GM12872 (cell line): ENCODE results near the gene OR2AE1.

ENCODE experiments used
- CTCF ChIP-seq: IDR thresholded peaks from 3 replicates; pipeline ENCODE4 v1.5.1; 2011; ENCODE audit warnings: low read depth, mild to moderate bottlenecking, low read length, moderate library complexity; ENCODE audit not compliant: insufficient read depth

The OR2AE1 gene

GRCh38 chr7:99901581-99901980, 24.7 kb upstream of the OR2AE1 start:
- no peak for TF ChIP-seq CTCF

- TF ChIP-seq CTCF, result no peak
Measured at GRCh38 chr7:99899830-99900519, 23.1 kb upstream of the OR2AE1 start.

GRCh38 chr7:99898836-99899235, 22.0 kb upstream of the OR2AE1 start:
- no peak for TF ChIP-seq CTCF

GRCh38 chr7:99898023-99898357, 21.2 kb upstream of the OR2AE1 start:
- no peak for TF ChIP-seq CTCF

- no peak for TF ChIP-seq CTCF
Measured at GRCh38 chr7:99897322-99898022, 20.6 kb upstream of the OR2AE1 start.

GRCh38 chr7:99894738-99895137, 17.9 kb upstream of the OR2AE1 start:
- no peak for TF ChIP-seq CTCF

GRCh38 chr7:99893280-99893679, 16.4 kb upstream of the OR2AE1 start:
- TF ChIP-seq CTCF, result no peak
